GM21367 (cell line): ENCODE measurements around the gene AP1M1.

Source experiments
- ATAC-seq: cut with Tn5 transposase; IDR thresholded peaks from one replicate; pipeline ENCODE4 v1.9.1; 2021; ENCODE audit not compliant: unreplicated experiment

Gene AP1M1

GRCh38 chr19:16293118-16294091 is 95.7 kb downstream of the AP1M1 start:
- ATAC-seq = no peak

- ATAC-seq = no peak
Observed at GRCh38 chr19:16295057-16295456, 97.3 kb downstream of the AP1M1 start.
